Astrocyte (in vitro differentiated cells and primary cell): ENCODE results near the gene WDR4. TPM values are rescaled to one million over a fixed set of nuclear protein-coding genes. Genes with fewer than 3 reads are reported as not detected.

Experiments used
- DNase-seq: peaks from one replicate; pipeline ENCODE4 v3.0.0-alpha.2; 2010; ENCODE audit warnings: low read depth
- FAIRE-seq: peaks from 2 replicates; lab custom pipeline; 2011; peaks lifted over from hg19 to GRCh38; lab: Jason Lieb, UNC
- H2AFZ ChIP-seq: 2 replicates; pipeline ENCODE4 v1.6.0; 2012; ENCODE audit warnings: low read depth, low read length, inconsistent platforms
- H3K27ac ChIP-seq: 2 replicates; pipeline ENCODE4 v1.5.1; 2011; ENCODE audit warnings: low read depth, low read length, inconsistent platforms
- H3K27me3 ChIP-seq: 2 replicates; pipeline ENCODE4 v1.6.0; 2011; ENCODE audit warnings: low read length, inconsistent platforms; ENCODE audit not compliant: insufficient read depth
- H3K36me3 ChIP-seq: 2 replicates; pipeline ENCODE4 v1.5.1; 2011; ENCODE audit warnings: low read length, inconsistent platforms; ENCODE audit not compliant: insufficient read depth
- H3K4me1 ChIP-seq: 2 replicates; pipeline ENCODE4 v1.5.1; 2011; ENCODE audit warnings: low read length, inconsistent platforms; ENCODE audit not compliant: insufficient read depth
- H3K4me2 ChIP-seq: 2 replicates; pipeline ENCODE4 v1.6.0; 2012; ENCODE audit warnings: low read length, inconsistent platforms
- H3K4me3 ChIP-seq: 2 replicates; pipeline ENCODE4 v1.5.1; 2011; ENCODE audit warnings: low read depth, mild to moderate bottlenecking, low read length, inconsistent platforms; ENCODE audit not compliant: insufficient read depth
- H3K79me2 ChIP-seq: 2 replicates; pipeline ENCODE4 v1.6.0; 2012; ENCODE audit warnings: mild to moderate bottlenecking, low read length, inconsistent platforms; ENCODE audit not compliant: insufficient read depth
- H3K9ac ChIP-seq: 2 replicates; pipeline ENCODE4 v1.6.0; 2012; ENCODE audit warnings: mild to moderate bottlenecking, low read length, inconsistent platforms
- H3K9me3 ChIP-seq: 2 replicates; pipeline ENCODE4 v1.5.1; 2012; ENCODE audit warnings: low read depth, mild to moderate bottlenecking, low read length, inconsistent platforms; ENCODE audit not compliant: insufficient read depth
- H4K20me1 ChIP-seq: 2 replicates; pipeline ENCODE4 v1.6.0; 2012; ENCODE audit warnings: low read length, inconsistent platforms; ENCODE audit not compliant: insufficient read depth
- H3K27ac Mint-ChIP-seq: one replicate; pipeline ENCODE4 v1.8.0; 2021; ENCODE audit warnings: mild to moderate bottlenecking, mixed read lengths; ENCODE audit not compliant: unreplicated experiment
- H3K27me3 Mint-ChIP-seq: one replicate; pipeline ENCODE4 v1.8.0; 2021; ENCODE audit warnings: low read depth, mixed read lengths; ENCODE audit not compliant: unreplicated experiment
- H3K36me3 Mint-ChIP-seq: one replicate; pipeline ENCODE4 v1.8.0; 2021; ENCODE audit warnings: low read depth, mixed read lengths; ENCODE audit not compliant: unreplicated experiment
- H3K4me1 Mint-ChIP-seq: one replicate; pipeline ENCODE4 v1.8.0; 2021; ENCODE audit warnings: low read depth, mixed read lengths; ENCODE audit not compliant: unreplicated experiment
- H3K4me3 Mint-ChIP-seq: one replicate; pipeline ENCODE4 v1.8.0; 2021; ENCODE audit warnings: mild to moderate bottlenecking, moderate library complexity, mixed read lengths; ENCODE audit not compliant: unreplicated experiment
- H3K9me3 Mint-ChIP-seq: one replicate; pipeline ENCODE4 v1.8.0; 2021; ENCODE audit warnings: mild to moderate bottlenecking, mixed read lengths; ENCODE audit not compliant: unreplicated experiment
- EZH2 ChIP-seq: IDR thresholded peaks from 2 replicates; pipeline ENCODE4 v1.6.1; 2012; ENCODE audit warnings: mild to moderate bottlenecking, low read length, inconsistent platforms; ENCODE audit not compliant: insufficient read depth
- total RNA-seq: library from RNA; stranded (reverse); gene quantifications from 2 replicates; pipeline ENCODE4 v1.2.1, GENCODE V29; 2021
- TF ChIP-seq, protein P1 (sequence below): IDR thresholded peaks from 2 replicates; pipeline ENCODE4 v1.5.1; 2011; ENCODE audit warnings: low read depth, mild to moderate bottlenecking, inconsistent platforms, low read length, moderate library complexity; ENCODE audit not compliant: insufficient read depth

WDR4 gene
- total RNA-seq, 1 donor from 2014 or later: 20.5 TPM

DNA sequence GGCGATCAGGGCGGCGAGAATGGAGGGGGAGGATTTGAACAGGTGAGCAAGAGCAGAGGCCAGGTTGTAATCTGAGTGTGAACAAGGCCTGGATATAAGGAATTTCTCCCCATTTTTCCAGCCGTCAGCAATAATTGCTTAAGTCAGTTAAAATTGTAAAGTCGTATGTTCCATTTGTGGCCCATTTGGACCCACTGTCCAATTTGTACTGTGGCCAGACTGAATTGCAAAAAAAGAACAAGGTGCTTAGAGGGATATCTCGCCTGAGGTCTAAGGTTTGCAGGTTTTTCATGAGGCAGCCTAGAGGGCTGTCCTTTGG is 45.1 kb upstream of the WDR4 start:
- no peaks in the 10 kb centered on the region for H4K20me1 ChIP-seq
- peak overlapping the region; percentile 56 for H3K9ac ChIP-seq
- H3K4me3 Mint-ChIP-seq: peak overlapping the region; percentile 60
- H3K4me3 ChIP-seq: no peak overlapping the region
- no peaks in the 10 kb centered on the region for H3K36me3 ChIP-seq
- no peaks in the 10 kb centered on the region for H3K36me3 Mint-ChIP-seq
- no peaks in the 10 kb centered on the region for H3K9me3 Mint-ChIP-seq
- FAIRE-seq (no peak), DNase-seq (no peak)
- H3K27ac ChIP-seq: no peak overlapping the region
- H3K27me3 Mint-ChIP-seq: no peaks in the 10 kb centered on the region
- H3K27me3 ChIP-seq: no peaks in the 10 kb centered on the region
- H3K27ac Mint-ChIP-seq: peak overlapping the region; percentile 36
- TF ChIP-seq EZH2: no peak
- TF ChIP-seq, protein P1, sequence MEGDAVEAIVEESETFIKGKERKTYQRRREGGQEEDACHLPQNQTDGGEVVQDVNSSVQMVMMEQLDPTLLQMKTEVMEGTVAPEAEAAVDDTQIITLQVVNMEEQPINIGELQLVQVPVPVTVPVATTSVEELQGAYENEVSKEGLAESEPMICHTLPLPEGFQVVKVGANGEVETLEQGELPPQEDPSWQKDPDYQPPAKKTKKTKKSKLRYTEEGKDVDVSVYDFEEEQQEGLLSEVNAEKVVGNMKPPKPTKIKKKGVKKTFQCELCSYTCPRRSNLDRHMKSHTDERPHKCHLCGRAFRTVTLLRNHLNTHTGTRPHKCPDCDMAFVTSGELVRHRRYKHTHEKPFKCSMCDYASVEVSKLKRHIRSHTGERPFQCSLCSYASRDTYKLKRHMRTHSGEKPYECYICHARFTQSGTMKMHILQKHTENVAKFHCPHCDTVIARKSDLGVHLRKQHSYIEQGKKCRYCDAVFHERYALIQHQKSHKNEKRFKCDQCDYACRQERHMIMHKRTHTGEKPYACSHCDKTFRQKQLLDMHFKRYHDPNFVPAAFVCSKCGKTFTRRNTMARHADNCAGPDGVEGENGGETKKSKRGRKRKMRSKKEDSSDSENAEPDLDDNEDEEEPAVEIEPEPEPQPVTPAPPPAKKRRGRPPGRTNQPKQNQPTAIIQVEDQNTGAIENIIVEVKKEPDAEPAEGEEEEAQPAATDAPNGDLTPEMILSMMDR: no peak
- H3K4me1 ChIP-seq: peaks cover 5% of the 10 kb centered on the region
- H3K9me3 ChIP-seq: no peaks in the 10 kb centered on the region
- peak overlapping the region; percentile 83 for H3K4me2 ChIP-seq
- no peaks in the 10 kb centered on the region for H3K79me2 ChIP-seq
- H3K4me1 Mint-ChIP-seq: peaks cover 4% of the 10 kb centered on the region
- H2AFZ ChIP-seq: peak overlapping the region; percentile 86

GRCh38 chr21:42923553-42924432 is 44.5 kb upstream of the WDR4 start:
- H3K27ac ChIP-seq: no peak overlapping the region
- no peaks in the 10 kb centered on the region for H3K79me2 ChIP-seq
- TF ChIP-seq, protein P1: peak; percentile 71
- TF ChIP-seq EZH2: no peak
- no peaks in the 10 kb centered on the region for H4K20me1 ChIP-seq
- H3K9ac ChIP-seq: peak overlapping the region; percentile 56
- no peaks in the 10 kb centered on the region for H3K36me3 ChIP-seq
- Mint-ChIP-seq H3K4me1 (peaks cover 4% of the 10 kb centered on the region), H3K27ac (peak overlapping the region; percentile 36), H3K4me3 (peak overlapping the region; percentile 60), H3K27me3 (no peaks in the 10 kb centered on the region), H3K36me3 (no peaks in the 10 kb centered on the region), H3K9me3 (no peaks in the 10 kb centered on the region)
- peak overlapping the region; percentile 83 for H3K4me2 ChIP-seq
- H3K9me3 ChIP-seq: no peaks in the 10 kb centered on the region
- H3K4me1 ChIP-seq: peaks cover 5% of the 10 kb centered on the region
- H3K27me3 ChIP-seq: no peaks in the 10 kb centered on the region
- H2AFZ ChIP-seq: peak overlapping the region; percentile 86
- H3K4me3 ChIP-seq: no peak overlapping the region
- FAIRE-seq (no peak), DNase-seq (peak; percentile 73)

GRCh38 chr21:42922918-42923317 is 43.6 kb upstream of the WDR4 start:
- no peak for FAIRE-seq
- Mint-ChIP-seq H3K9me3 (peaks cover 3% of the 10 kb centered on the region), H3K4me3 (no peak overlapping the region), H3K4me1 (peaks cover 4% of the 10 kb centered on the region), H3K27me3 (no peaks in the 10 kb centered on the region), H3K36me3 (no peaks in the 10 kb centered on the region), H3K27ac (no peak overlapping the region)
- peaks cover 5% of the 10 kb centered on the region for H3K4me1 ChIP-seq
- H2AFZ ChIP-seq: no peak overlapping the region
- TF ChIP-seq, protein P1: no peak
- TF ChIP-seq EZH2: no peak
- no peak overlapping the region for H3K9ac ChIP-seq
- no peaks in the 10 kb centered on the region for H3K79me2 ChIP-seq
- no peak overlapping the region for H3K4me3 ChIP-seq
- H3K27ac ChIP-seq: no peak overlapping the region
- H3K4me2 ChIP-seq: no peak overlapping the region
- no peaks in the 10 kb centered on the region for H3K36me3 ChIP-seq
- H4K20me1 ChIP-seq: no peaks in the 10 kb centered on the region
- no peak for DNase-seq
- no peaks in the 10 kb centered on the region for H3K27me3 ChIP-seq
- no peaks in the 10 kb centered on the region for H3K9me3 ChIP-seq
